ENCODE measurements around the gene SMIM20. TPM values are rescaled to one million over a fixed set of nuclear protein-coding genes. Genes with fewer than 3 reads are reported as not detected.

SMIM20 gene
- total RNA-seq: 43.3 and 46.0 TPM in 2 replicates

GRCh38 chr4:25913851-25914669, at the start of gene SMIM20:
Gene SMIM20 (plus strand): TSS chr4:25914220. CDS start chr4:25914314, 94 bp downstream.

Other genes with a start within 250 kb of the SMIM20 start
- 23.3 and 75.5 TPM in 2 replicates for gene SEL1L3, start 51.2 kb upstream of the SMIM20 start, total RNA-seq

Measured in epithelial cell of alveolus of lung (primary cell).